H1 (cell line): ENCODE data around the gene TMEM82. TPM values are rescaled to one million over a fixed set of nuclear protein-coding genes. Genes with fewer than 3 reads are reported as not detected.

Source experiments
- BRCA1 ChIP-seq: IDR thresholded peaks from 2 replicates; pipeline ENCODE4 v1.6.1; 2012; ENCODE audit warnings: low read depth, low read length, improper control_type of control experiment
- CBX8 ChIP-seq: fragments of 300-800, 300-1000 bp; sonication (generic); IDR thresholded peaks from 2 replicates; pipeline ENCODE4 v1.7.1; 2016; ENCODE audit warnings: low read depth, low read length, borderline replicate concordance
- CHD2 ChIP-seq: IDR thresholded peaks from 2 replicates; pipeline ENCODE4 v1.6.1; 2012; ENCODE audit warnings: low read length, improper control_type of control experiment
- KDM5A ChIP-seq: fragments of 200-600 bp; IDR thresholded peaks from 2 replicates; pipeline ENCODE4 v1.7.1; 2012; ENCODE audit warnings: mild to moderate bottlenecking, low read length, inconsistent platforms, mixed read lengths
- NANOG ChIP-seq: IDR thresholded peaks from 2 replicates; pipeline ENCODE4 v1.6.1; 2011; ENCODE audit warnings: low read length, low read depth, mild to moderate bottlenecking, inconsistent platforms; ENCODE audit not compliant: insufficient read depth, poor library complexity, severe bottlenecking
- RFX5 ChIP-seq: IDR thresholded peaks from 2 replicates; pipeline ENCODE4 v1.6.1; 2011; ENCODE audit warnings: low read depth, low read length, improper control_type of control experiment, borderline replicate concordance
- RNF2 ChIP-seq: fragments of 200-900, 300-1000 bp; sonication (generic); IDR thresholded peaks from 2 replicates; pipeline ENCODE4 v1.7.1; 2016; ENCODE audit warnings: borderline replicate concordance, low read depth, mild to moderate bottlenecking, antibody characterized with exemption, low read length; ENCODE audit not compliant: poor library complexity, severe bottlenecking; ENCODE audit errors: missing control alignments
- polyA plus RNA-seq, 7 experiments: library from polyadenylated mRNA; depleted of rRNA in 3 of 7; stranded (reverse) in 5 of 7; unstranded in 2 of 7; fragments of >200 nt in 5 of 7; fragments of 200-250 nt in 2 of 7; gene quantifications; 1 replicate in 5 of 7; 2 replicates in 1 of 7; 4 replicates in 1 of 7; pipeline versions ENCODE4 v1.2.1 to v1.2.3, GENCODE V29; 2011 to 2013; ENCODE audit warnings: missing spikeins in 2 of 7, mixed read lengths in 2 of 7
- total RNA-seq: library from RNA; stranded (reverse); fragmentation: NEBNext Ultra II Directional; extraction: Animal tissue kit (Norgen Biotek cat#: 25700); gene quantifications from 2 replicates; pipeline ENCODE4 v1.2.1, GENCODE V29; 2021
- TF ChIP-seq, protein P1 (sequence below): fragments of 300-600 bp; sonication (generic); IDR thresholded peaks from 2 replicates; pipeline ENCODE4 v1.7.1; 2012; ENCODE audit warnings: low read length, moderate library complexity, mild to moderate bottlenecking, inconsistent platforms; ENCODE audit not compliant: insufficient replicate concordance
- TF ChIP-seq, protein P2 (sequence below): IDR thresholded peaks from 2 replicates; pipeline ENCODE4 v1.6.1; 2012; ENCODE audit warnings: inconsistent platforms

Gene TMEM82
- total and polyA plus RNA-seq, 2 of the 8 experiments (the other 6 are each of a cell fraction or from before 2014, with no cell fraction given) = 0.32 to 2.1 TPM

DNA sequence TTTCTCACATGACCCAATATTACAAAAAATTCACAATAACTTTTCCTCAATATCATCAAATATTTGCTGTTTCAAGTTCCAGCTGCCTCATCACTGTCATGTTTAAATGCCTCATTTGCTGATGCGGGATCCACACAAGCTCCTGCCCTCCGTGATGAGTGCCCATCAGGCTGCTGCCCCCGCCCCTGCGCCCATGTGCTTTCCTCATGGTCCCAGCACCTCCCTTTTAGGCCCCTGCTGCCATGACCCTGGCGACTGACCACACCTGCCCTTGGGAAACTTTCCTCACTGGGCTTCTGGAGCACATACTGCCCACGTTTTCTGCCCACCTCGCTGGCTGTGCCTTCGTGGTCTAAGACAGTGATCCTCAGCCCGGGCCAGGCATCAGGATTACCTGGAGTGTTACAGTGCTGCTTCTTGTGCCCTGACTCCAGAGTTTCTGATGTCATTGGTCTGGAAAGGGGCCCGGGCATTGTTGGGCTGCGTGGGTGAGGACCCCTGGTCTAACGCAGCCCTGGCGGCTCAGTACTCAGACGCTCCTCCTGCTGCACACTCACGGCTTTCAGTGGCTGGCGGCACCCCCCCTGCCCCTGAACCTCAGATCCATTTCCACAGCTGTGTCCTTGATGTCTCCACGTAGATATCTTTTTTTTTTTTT lies 37.6 kb upstream of the TMEM82 start (continued):
- TF ChIP-seq, protein P1, sequence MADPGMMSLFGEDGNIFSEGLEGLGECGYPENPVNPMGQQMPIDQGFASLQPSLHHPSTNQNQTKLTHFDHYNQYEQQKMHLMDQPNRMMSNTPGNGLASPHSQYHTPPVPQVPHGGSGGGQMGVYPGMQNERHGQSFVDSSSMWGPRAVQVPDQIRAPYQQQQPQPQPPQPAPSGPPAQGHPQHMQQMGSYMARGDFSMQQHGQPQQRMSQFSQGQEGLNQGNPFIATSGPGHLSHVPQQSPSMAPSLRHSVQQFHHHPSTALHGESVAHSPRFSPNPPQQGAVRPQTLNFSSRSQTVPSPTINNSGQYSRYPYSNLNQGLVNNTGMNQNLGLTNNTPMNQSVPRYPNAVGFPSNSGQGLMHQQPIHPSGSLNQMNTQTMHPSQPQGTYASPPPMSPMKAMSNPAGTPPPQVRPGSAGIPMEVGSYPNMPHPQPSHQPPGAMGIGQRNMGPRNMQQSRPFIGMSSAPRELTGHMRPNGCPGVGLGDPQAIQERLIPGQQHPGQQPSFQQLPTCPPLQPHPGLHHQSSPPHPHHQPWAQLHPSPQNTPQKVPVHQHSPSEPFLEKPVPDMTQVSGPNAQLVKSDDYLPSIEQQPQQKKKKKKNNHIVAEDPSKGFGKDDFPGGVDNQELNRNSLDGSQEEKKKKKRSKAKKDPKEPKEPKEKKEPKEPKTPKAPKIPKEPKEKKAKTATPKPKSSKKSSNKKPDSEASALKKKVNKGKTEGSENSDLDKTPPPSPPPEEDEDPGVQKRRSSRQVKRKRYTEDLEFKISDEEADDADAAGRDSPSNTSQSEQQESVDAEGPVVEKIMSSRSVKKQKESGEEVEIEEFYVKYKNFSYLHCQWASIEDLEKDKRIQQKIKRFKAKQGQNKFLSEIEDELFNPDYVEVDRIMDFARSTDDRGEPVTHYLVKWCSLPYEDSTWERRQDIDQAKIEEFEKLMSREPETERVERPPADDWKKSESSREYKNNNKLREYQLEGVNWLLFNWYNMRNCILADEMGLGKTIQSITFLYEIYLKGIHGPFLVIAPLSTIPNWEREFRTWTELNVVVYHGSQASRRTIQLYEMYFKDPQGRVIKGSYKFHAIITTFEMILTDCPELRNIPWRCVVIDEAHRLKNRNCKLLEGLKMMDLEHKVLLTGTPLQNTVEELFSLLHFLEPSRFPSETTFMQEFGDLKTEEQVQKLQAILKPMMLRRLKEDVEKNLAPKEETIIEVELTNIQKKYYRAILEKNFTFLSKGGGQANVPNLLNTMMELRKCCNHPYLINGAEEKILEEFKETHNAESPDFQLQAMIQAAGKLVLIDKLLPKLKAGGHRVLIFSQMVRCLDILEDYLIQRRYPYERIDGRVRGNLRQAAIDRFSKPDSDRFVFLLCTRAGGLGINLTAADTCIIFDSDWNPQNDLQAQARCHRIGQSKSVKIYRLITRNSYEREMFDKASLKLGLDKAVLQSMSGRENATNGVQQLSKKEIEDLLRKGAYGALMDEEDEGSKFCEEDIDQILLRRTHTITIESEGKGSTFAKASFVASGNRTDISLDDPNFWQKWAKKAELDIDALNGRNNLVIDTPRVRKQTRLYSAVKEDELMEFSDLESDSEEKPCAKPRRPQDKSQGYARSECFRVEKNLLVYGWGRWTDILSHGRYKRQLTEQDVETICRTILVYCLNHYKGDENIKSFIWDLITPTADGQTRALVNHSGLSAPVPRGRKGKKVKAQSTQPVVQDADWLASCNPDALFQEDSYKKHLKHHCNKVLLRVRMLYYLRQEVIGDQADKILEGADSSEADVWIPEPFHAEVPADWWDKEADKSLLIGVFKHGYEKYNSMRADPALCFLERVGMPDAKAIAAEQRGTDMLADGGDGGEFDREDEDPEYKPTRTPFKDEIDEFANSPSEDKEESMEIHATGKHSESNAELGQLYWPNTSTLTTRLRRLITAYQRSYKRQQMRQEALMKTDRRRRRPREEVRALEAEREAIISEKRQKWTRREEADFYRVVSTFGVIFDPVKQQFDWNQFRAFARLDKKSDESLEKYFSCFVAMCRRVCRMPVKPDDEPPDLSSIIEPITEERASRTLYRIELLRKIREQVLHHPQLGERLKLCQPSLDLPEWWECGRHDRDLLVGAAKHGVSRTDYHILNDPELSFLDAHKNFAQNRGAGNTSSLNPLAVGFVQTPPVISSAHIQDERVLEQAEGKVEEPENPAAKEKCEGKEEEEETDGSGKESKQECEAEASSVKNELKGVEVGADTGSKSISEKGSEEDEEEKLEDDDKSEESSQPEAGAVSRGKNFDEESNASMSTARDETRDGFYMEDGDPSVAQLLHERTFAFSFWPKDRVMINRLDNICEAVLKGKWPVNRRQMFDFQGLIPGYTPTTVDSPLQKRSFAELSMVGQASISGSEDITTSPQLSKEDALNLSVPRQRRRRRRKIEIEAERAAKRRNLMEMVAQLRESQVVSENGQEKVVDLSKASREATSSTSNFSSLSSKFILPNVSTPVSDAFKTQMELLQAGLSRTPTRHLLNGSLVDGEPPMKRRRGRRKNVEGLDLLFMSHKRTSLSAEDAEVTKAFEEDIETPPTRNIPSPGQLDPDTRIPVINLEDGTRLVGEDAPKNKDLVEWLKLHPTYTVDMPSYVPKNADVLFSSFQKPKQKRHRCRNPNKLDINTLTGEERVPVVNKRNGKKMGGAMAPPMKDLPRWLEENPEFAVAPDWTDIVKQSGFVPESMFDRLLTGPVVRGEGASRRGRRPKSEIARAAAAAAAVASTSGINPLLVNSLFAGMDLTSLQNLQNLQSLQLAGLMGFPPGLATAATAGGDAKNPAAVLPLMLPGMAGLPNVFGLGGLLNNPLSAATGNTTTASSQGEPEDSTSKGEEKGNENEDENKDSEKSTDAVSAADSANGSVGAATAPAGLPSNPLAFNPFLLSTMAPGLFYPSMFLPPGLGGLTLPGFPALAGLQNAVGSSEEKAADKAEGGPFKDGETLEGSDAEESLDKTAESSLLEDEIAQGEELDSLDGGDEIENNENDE = no peak
- TF ChIP-seq RNF2 = no peak
- TF ChIP-seq KDM5A = no peak
- no peak for TF ChIP-seq CHD2
- no peak for TF ChIP-seq BRCA1
- no peak for TF ChIP-seq NANOG
- no peak for TF ChIP-seq RFX5
- no peak for TF ChIP-seq CBX8
- TF ChIP-seq, protein P2, sequence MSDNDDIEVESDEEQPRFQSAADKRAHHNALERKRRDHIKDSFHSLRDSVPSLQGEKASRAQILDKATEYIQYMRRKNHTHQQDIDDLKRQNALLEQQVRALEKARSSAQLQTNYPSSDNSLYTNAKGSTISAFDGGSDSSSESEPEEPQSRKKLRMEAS = no peak
